AG10803 (cell line): ENCODE measurements around the gene ADPRH.
"Not testable (repeated sequence)": the region's sequence is repeated elsewhere in the genome, so short reads cannot be mapped to it uniquely, and the experiment has no call there.

Source experiments
- DNase-seq: peaks from one replicate; pipeline ENCODE4 v3.0.0; 2010; ENCODE audit warnings: low read depth
- H3K4me3 ChIP-seq: 2 replicates; pipeline ENCODE4 v1.5.1; 2011; ENCODE audit warnings: mild to moderate bottlenecking, low read length, control low read depth
- CTCF ChIP-seq: conservative IDR thresholded peaks from 2 replicates; pipeline ENCODE4 v1.5.1; 2011; ENCODE audit warnings: mild to moderate bottlenecking, low read length, control low read depth, inconsistent platforms

ADPRH gene

DNA sequence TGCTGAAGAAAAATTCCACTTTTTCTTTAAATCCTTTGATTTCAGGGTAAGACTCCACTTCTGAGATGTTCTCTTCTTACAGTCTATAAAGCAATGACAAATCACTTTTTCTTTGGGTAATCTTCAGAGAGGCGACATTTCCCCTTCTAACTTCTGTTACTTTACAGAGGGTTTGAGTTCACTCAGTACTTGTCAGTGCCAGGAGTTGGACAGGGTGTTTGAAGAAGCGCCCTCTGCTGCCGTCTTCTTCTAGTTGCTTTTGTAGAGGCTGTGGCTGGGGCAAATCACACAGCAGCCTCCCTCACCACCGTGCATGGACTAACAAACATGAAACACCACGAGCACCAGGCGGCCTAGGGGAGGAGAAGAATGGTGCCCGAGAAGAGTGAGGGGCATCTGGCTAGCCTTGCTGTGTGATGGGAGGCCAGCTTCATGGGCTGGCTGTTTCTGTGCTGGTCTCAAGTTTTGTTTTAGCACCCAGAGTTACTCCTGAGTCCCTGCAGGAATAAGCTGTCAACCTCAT, 19.8 kb upstream of the ADPRH start, which contains the start of gene CD80:
Gene CD80, minus strand, starts transcription at position 174 of the 523 bp plus-strand sequence. CDS start 1,886 bp downstream, outside the sequence.
- DNase-seq = peak; percentile 64
- peak; percentile 60 for TF ChIP-seq CTCF
- H3K4me3 ChIP-seq = no peak within 1 kb of the TSS

DNA sequence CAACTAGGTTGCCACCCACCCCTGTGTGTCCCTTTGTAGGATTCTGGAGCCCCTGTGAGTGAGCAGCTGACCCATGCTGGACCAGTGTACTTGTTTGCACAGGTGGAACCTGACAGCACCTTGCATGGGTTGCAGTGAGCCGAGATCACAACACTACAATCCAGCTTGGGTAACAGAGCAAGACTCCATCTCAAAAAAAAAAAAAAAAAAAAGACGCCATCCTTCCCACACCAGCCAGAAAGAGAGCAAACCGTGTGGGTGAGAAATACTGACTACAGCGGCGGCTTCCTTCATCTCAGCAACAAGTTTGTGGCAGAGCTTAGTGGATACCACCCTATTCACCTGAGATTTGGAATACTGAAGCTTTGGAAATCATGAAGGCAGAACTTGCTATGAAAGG, 19.1 kb upstream of the ADPRH start:
- DNase-seq = no peak
- H3K4me3 ChIP-seq = no peak overlapping the region
- TF ChIP-seq CTCF = no peak

- no peak overlapping the region for H3K4me3 ChIP-seq
- no peak for DNase-seq
- no peak for TF ChIP-seq CTCF
Observed at GRCh38 chr3:119562307-119562961, 16.9 kb upstream of the ADPRH start.

- not testable (repeated sequence) for H3K4me3 ChIP-seq, DNase-seq
Observed at GRCh38 chr3:119563334-119563733, 16.0 kb upstream of the ADPRH start.

DNA sequence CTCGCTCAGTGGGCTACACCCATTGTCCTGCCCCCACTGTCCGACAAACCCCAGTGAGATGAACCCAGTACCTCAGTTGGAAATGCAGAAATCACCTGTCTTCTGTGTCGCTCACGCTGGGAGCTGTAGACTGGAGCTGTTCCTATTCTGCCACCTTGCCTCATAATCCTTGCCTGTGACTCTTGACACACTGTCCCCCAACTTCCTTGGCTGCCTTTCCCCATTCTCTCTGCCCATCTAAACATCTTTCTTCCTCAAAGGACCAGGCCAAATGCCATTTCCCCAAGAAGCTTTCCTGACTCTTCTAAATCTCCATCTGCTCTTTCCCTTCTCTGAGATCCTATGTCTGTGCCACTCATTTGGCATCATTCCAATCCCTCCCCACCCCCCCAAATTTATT, 10.1 kb upstream of the ADPRH start:
- no peak overlapping the region for H3K4me3 ChIP-seq
- no peak for TF ChIP-seq CTCF
- DNase-seq = no peak

GRCh38 chr3:119570229-119570628, 9.1 kb upstream of the ADPRH start:
- DNase-seq = no peak
- no peak overlapping the region for H3K4me3 ChIP-seq
- TF ChIP-seq CTCF = no peak

- H3K4me3 ChIP-seq = no peak overlapping the region
- TF ChIP-seq CTCF = no peak
- no peak for DNase-seq
Observed at GRCh38 chr3:119571230-119571629, 8.1 kb upstream of the ADPRH start.

DNA sequence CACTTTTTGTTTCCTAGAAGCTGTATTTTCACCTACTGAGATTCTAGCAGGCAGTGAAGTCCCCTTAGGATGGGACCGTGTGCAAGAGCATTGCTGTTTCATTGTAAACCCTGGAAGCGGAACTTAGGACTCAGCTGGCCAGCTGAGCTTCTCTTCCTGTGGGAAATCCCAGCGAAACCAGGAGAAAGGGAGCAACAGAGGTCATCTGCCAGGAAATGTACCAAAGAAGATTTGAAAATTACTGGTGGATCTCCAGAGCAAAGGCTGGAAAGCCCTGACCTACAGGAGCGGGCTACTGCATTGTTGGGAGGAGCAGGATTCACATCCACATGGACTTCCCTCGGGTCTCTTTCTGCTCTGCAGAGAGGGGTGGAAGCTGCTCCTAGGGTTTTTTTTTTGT, 7.6 kb upstream of the ADPRH start:
- no peak for TF ChIP-seq CTCF
- DNase-seq = no peak
- no peak overlapping the region for H3K4me3 ChIP-seq
